Measurements from ENCODE around the gene CLEC9A. TPM values are rescaled to one million over a fixed set of nuclear protein-coding genes. Genes with fewer than 3 reads are reported as not detected.

The CLEC9A gene
- total and polyA plus RNA-seq, 2 of the 8 experiments (the other 6 are each of a cell fraction or from before 2014, with no cell fraction given) = not detected

DNA sequence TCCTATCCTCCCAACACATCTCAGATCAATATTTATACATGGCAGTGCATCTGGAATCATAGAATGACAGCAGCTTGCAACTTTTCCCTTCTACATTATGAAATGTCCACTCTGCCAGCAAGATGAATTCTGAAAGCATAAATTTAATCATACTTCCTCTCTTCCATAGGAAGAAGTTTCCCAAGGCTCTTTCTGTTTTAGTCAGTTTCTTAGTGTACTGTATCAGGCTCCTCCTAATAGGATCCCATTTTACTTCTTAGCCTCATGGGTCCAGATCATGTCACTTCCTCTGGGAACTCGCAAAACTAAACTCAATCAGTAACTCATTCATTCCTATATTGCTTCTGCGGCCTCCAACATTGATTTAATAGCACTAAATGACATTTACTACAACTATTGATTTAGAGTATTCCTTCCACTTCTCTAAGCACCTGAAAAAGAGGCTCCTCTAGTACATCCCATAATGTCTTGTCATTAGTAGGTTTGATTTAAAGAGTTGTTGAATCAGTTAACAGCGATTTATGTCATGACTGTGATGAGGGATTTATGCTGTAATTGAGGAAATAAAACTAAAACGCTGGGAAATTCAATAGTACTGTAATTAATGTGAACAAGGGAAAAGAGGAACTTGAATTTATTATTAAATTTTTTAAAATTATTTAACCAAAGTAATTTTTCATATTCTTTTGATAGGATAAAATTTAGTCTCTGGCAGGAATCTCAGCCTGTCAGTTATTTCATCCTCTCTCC lies 64.3 kb downstream of the CLEC9A start:
- Histone ChIP-seq H3K14ac (ENCODE audit: insufficient read length) (no peak overlapping the region), H2BK120ac (replicated peaks; ENCODE audit: low read depth, low read length) (no peak overlapping the region), H3K9ac (replicated peaks in 1 of 4; ENCODE audit: extremely low read depth in 1 of 4, low read depth in 3 of 4, low read length in 3 of 4) (no peak overlapping the region), H3K4me1 (replicated peaks in 1 of 4; ENCODE audit: control insufficient read depth in 3 of 4, insufficient read depth in 4 of 4, low read length in 3 of 4) (peaks cover 0 to 7% (median 4%) of the 10 kb centered on the region in 4 experiments; a peak in 5 of 7 replicates), H3K18ac (ENCODE audit: extremely low read depth, low read length) (no peak overlapping the region), H3K4me2 (ENCODE audit: insufficient read depth in 1 of 2, low read depth in 2 of 2, low read length in 2 of 2) (no peak overlapping the region), H3K56ac (replicated peaks; ENCODE audit: insufficient read length, low read depth, low read length) (no peak overlapping the region), H2BK15ac (ENCODE audit: low read length) (no peak overlapping the region), H3K79me2 (ENCODE audit: control insufficient read depth in 1 of 2, insufficient read depth in 2 of 2, low read length in 2 of 2) (no peaks in the 10 kb centered on the region), H4K8ac (ENCODE audit: extremely low read depth, insufficient read depth, low read length) (no peak overlapping the region), H2AK5ac (ENCODE audit: low read depth, low read length) (no peak overlapping the region), H4K91ac (replicated peaks; ENCODE audit: insufficient read length, low read length) (no peak overlapping the region), H2AFZ (ENCODE audit: low read length) (no peak overlapping the region), H3K4me3 (ENCODE audit: extremely low read depth in 1 of 4, insufficient read depth in 2 of 4, low read depth in 3 of 4, low read length in 4 of 4) (no peak overlapping the region), H4K5ac (ENCODE audit: insufficient read length, low read depth, low read length) (no peak overlapping the region), H3K36me3 (ENCODE audit: control insufficient read depth in 2 of 4, insufficient read depth in 4 of 4, low read length in 3 of 4) (no peaks in the 10 kb centered on the region), H2BK5ac (ENCODE audit: low read depth, low read length) (no peak overlapping the region), H3K79me1 (ENCODE audit: low read depth, low read length) (no peaks in the 10 kb centered on the region), H3K27me3 (replicated peaks in 1 of 4; ENCODE audit: control insufficient read depth in 3 of 4, extremely low read depth in 1 of 4, insufficient read depth in 3 of 4, low read length in 3 of 4) (no peaks in the 10 kb centered on the region), H3K23me2 (ENCODE audit: low read depth, low read length) (no peaks in the 10 kb centered on the region), H3K9me3 (ENCODE audit: insufficient read depth in 2 of 2, low read depth in 1 of 2, low read length in 1 of 2) (no peaks in the 10 kb centered on the region), H3K27ac (ENCODE audit: low read depth, low read length) (no peak overlapping the region), H3K23ac (ENCODE audit: insufficient read length) (no peak overlapping the region), H4K20me1 (replicated peaks in 1 of 2; ENCODE audit: control insufficient read depth in 1 of 2, insufficient read depth in 2 of 2, low read length in 2 of 2) (no peaks in the 10 kb centered on the region), H2BK12ac (ENCODE audit: low read depth, low read length) (no peak overlapping the region), H2BK20ac (ENCODE audit: low read length) (no peak overlapping the region), H3K4ac (replicated peaks; ENCODE audit: insufficient read length, low read depth, low read length) (no peak overlapping the region)
- CTCF ChIA-PET (ENCODE audit: partially characterized antibody) = interaction anchor here (0.6 kb wide), 1 partner anchor 41 kb away, joined by 3 read pairs; no protein-coding TSS in a partner anchor
- DNase-seq (ENCODE audit: low read depth in 1 of 2, low spot score in 2 of 2) (no peak), FAIRE-seq (no peak)
- WGBS, 2 experiments (ENCODE audit: extremely low coverage in 1 of 2, insufficient coverage in 1 of 2, insufficient read length in 1 of 2, insufficient replicate concordance in 2 of 2, low coverage in 1 of 2, low lambda C conversion rate in 2 of 2, missing lambda C conversion rate in 1 of 2) = 93% methylated on average over 4 of the region's 4 CpGs; no CpG with 5 or more reads in 1 of the 2 experiments
- POLR2A ChIA-PET (ENCODE audit: partially characterized antibody) = no interaction called here
- TF ChIP-seq, protein P1, sequence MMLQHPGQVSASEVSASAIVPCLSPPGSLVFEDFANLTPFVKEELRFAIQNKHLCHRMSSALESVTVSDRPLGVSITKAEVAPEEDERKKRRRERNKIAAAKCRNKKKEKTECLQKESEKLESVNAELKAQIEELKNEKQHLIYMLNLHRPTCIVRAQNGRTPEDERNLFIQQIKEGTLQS (IDR thresholded peaks at IDR 0.05; ENCODE audit: insufficient read depth, low read depth, low read length) = no peak
